ENCODE measurements around the gene FAM20B. TPM values are rescaled to one million over a fixed set of nuclear protein-coding genes. Genes with fewer than 3 reads are reported as not detected.

Gene FAM20B
- total and polyA plus RNA-seq, 2 donors (not counting 1 experiment from before 2014, with no cell fraction given), result 5.2 to 32.8 TPM

DNA sequence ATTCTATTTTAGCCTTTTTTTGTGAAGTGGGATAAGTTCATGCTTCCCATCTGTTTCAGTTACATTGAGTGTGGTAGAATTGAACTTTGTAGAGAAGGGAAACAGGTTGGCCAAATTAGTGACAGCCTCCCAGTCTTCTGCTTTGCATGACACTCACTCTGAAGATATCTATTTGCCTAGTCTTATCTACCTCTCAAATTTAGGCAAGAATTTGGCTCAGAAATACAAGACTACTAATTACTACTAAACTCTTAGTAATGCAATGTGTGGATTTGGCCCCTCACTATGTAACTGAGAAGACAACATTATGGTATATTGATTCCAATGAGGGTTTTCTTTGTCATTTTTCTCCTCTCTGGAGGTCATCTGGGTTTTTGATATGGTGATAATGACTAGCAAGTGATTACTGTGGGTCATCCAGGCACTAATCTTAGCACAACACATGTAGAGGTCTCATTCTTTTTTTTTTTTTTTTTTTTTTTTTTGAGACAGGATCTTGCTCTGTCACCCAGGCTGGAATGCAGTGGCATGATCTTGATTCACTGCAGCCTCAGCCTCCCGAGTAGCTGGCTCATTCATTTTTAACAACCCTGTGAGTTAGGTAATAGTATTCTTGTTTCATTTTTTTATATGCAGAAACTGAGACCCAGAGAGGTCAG, 6.3 kb downstream of the FAM20B start:
- no peak for TF ChIP-seq EZH2 (IDR thresholded peaks at IDR 0.05; ENCODE audit: borderline replicate concordance, insufficient read depth, low read depth, low read length, poor library complexity, severe bottlenecking)
- TF ChIP-seq, protein P1, sequence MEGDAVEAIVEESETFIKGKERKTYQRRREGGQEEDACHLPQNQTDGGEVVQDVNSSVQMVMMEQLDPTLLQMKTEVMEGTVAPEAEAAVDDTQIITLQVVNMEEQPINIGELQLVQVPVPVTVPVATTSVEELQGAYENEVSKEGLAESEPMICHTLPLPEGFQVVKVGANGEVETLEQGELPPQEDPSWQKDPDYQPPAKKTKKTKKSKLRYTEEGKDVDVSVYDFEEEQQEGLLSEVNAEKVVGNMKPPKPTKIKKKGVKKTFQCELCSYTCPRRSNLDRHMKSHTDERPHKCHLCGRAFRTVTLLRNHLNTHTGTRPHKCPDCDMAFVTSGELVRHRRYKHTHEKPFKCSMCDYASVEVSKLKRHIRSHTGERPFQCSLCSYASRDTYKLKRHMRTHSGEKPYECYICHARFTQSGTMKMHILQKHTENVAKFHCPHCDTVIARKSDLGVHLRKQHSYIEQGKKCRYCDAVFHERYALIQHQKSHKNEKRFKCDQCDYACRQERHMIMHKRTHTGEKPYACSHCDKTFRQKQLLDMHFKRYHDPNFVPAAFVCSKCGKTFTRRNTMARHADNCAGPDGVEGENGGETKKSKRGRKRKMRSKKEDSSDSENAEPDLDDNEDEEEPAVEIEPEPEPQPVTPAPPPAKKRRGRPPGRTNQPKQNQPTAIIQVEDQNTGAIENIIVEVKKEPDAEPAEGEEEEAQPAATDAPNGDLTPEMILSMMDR (IDR thresholded peaks at IDR 0.05), result no peak
- ATAC-seq (ENCODE audit: low read depth) (no peak), DNase-seq (no peak)
- H3K9me3 Mint-ChIP-seq (ENCODE audit: insufficient read depth), result no peaks in the 10 kb centered on the region
- ChIA-PET POLR2A (interaction anchor here (0.6 kb wide), 1 partner anchor 305 kb away, joined by 4 read pairs; no protein-coding TSS in a partner anchor), CTCF (interaction anchor here (1.7 kb wide), 1 partner anchor 29 kb away, joined by 5 read pairs; no protein-coding TSS in a partner anchor)
- Histone ChIP-seq H3K9me3 (ENCODE audit: control extremely low read depth in 1 of 3, control insufficient read depth in 2 of 3, insufficient read depth in 1 of 3, low read length in 2 of 3) (no peaks in the 10 kb centered on the region), H2AFZ (ENCODE audit: insufficient read depth, low read depth, low read length, poor library complexity, severe bottlenecking) (no peak overlapping the region), H3K4me3 (ENCODE audit: control extremely low read depth in 1 of 5, extremely low read depth in 1 of 5, insufficient read depth in 1 of 5, low read depth in 2 of 5, low read length in 4 of 5) (no peak overlapping the region), H3K36me3 (replicated peaks in 1 of 2; ENCODE audit: control extremely low read depth in 1 of 2, control insufficient read depth in 1 of 2, extremely low read depth in 1 of 2, insufficient read depth in 2 of 2, low read length in 1 of 2) (peaks cover 0 to 1% of the 10 kb centered on the region in 2 experiments), H3K27me3 (replicated peaks in 1 of 4; ENCODE audit: control extremely low read depth in 1 of 4, control insufficient read depth in 3 of 4, insufficient read depth in 4 of 4, low read length in 3 of 4) (no peaks in the 10 kb centered on the region), H3K4me2 (replicated peaks; ENCODE audit: low read depth, low read length, poor library complexity, severe bottlenecking) (peak overlapping the region; percentile 38), H4K20me1 (ENCODE audit: control insufficient read depth, insufficient read depth, low read length, poor library complexity, severe bottlenecking) (peaks cover 4% of the 10 kb centered on the region), H3K27ac (ENCODE audit: low read length in 2 of 2) (no peak overlapping the region), H3K9ac (ENCODE audit: low read length) (peak overlapping the region; percentile 36), H3K4me1 (ENCODE audit: control insufficient read depth in 2 of 2, insufficient read depth in 2 of 2, low read length in 2 of 2) (peaks cover 60 to 69% of the 10 kb centered on the region in 2 donors), H3K79me2 (ENCODE audit: control insufficient read depth, insufficient read depth, low read length) (peaks cover 98% of the 10 kb centered on the region)
- no CpG with 5 or more reads among the region's 1 CpG for WGBS (ENCODE audit: insufficient coverage)
- H3K4me3 Mint-ChIP-seq, result peak overlapping the region; percentile 77
- H3K4me1 Mint-ChIP-seq, result peaks cover 92% of the 10 kb centered on the region
- intact Hi-C loops (cut with micrococcal nuclease), result no loop called here
- no peaks in the 10 kb centered on the region for H3K27me3 Mint-ChIP-seq
- peak overlapping the region; percentile 83 for H3K27ac Mint-ChIP-seq

DNA sequence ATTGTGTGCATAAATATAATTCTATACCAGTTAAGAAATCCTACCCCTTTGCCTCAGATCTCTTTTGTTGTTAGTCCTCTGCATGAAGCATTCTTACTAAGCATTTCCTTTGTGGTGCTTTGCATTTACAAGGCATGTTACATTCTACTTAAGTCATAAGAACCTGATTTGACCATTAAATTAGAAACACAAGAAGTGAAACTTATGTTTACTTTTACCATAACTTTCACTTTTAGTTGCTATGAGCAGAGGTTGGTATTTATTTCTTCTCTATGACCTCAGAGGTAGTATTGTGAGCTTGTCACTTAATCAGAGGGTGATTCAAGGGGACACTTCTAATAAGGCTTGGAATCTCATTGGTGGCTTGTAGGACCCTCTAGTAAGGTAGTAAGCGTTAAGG, 9.0 kb downstream of the FAM20B start:
- H3K4me1 ChIP-seq (ENCODE audit: control insufficient read depth in 2 of 2, insufficient read depth in 2 of 2, low read length in 2 of 2), result peaks cover 48 to 51% of the 10 kb centered on the region in 2 donors
- peak; percentile 84 for ATAC-seq (ENCODE audit: low read depth)
- TF ChIP-seq, protein P1 (IDR thresholded peaks at IDR 0.05), result no peak
- no peak for TF ChIP-seq EZH2 (IDR thresholded peaks at IDR 0.05; ENCODE audit: borderline replicate concordance, insufficient read depth, low read depth, low read length, poor library complexity, severe bottlenecking)
- Mint-ChIP-seq H3K9me3 (ENCODE audit: insufficient read depth) (no peaks in the 10 kb centered on the region), H3K4me1 (peaks cover 86% of the 10 kb centered on the region), H3K27ac (peak overlapping the region; percentile 94), H3K27me3 (no peaks in the 10 kb centered on the region), H3K4me3 (peak overlapping the region; percentile 83)
- DNase-seq, result peak; percentile 70
- H3K4me2 ChIP-seq (replicated peaks; ENCODE audit: low read depth, low read length, poor library complexity, severe bottlenecking), result peak overlapping the region; percentile 63
- intact Hi-C loops (cut with micrococcal nuclease), result loop anchor here (1.0 to 2.0 kb wide), 3 partner anchors 8 to 429 kb away; no protein-coding TSS in a partner anchor
- WGBS (ENCODE audit: insufficient coverage), result no CpG with 5 or more reads among the region's 1 CpG
- peak overlapping the region in 2 of 5 experiments; percentile 2 to 8 for H3K4me3 ChIP-seq (ENCODE audit: control extremely low read depth in 1 of 5, extremely low read depth in 1 of 5, insufficient read depth in 1 of 5, low read depth in 2 of 5, low read length in 4 of 5)
- ChIA-PET POLR2A (interaction anchor here (0.9 to 1.0 kb wide), 2 partner anchors 48 to 49 kb away, joined by 3 read pairs; partner anchors contain the start of gene TOR3A), CTCF (interaction anchor here (1.4 to 2.2 kb wide), 2 partner anchors 32 to 40 kb away, joined by 3 to 11 read pairs; no protein-coding TSS in a partner anchor)
- peaks cover 0 to 1% of the 10 kb centered on the region in 2 experiments for H3K36me3 ChIP-seq (replicated peaks in 1 of 2; ENCODE audit: control extremely low read depth in 1 of 2, control insufficient read depth in 1 of 2, extremely low read depth in 1 of 2, insufficient read depth in 2 of 2, low read length in 1 of 2)
- H4K20me1 ChIP-seq (ENCODE audit: control insufficient read depth, insufficient read depth, low read length, poor library complexity, severe bottlenecking), result peaks cover 4% of the 10 kb centered on the region
- no peak overlapping the region for H2AFZ ChIP-seq (ENCODE audit: insufficient read depth, low read depth, low read length, poor library complexity, severe bottlenecking)
- no peaks in the 10 kb centered on the region for H3K27me3 ChIP-seq (replicated peaks in 1 of 4; ENCODE audit: control extremely low read depth in 1 of 4, control insufficient read depth in 3 of 4, insufficient read depth in 4 of 4, low read length in 3 of 4)
- peak overlapping the region; percentile 48 for H3K9ac ChIP-seq (ENCODE audit: low read length)
- H3K79me2 ChIP-seq (ENCODE audit: control insufficient read depth, insufficient read depth, low read length), result peaks cover 96% of the 10 kb centered on the region
- H3K27ac ChIP-seq (ENCODE audit: low read length in 2 of 2), result peak overlapping the region; percentile 58 to 77
- H3K9me3 ChIP-seq (ENCODE audit: control extremely low read depth in 1 of 3, control insufficient read depth in 2 of 3, insufficient read depth in 1 of 3, low read length in 2 of 3), result no peaks in the 10 kb centered on the region

Measured in B cell (primary cell).